GM06990 (cell line): ENCODE data around the gene CDKL5.

Experiments
- DNase-seq: peaks from one replicate; pipeline ENCODE4 v3.0.0-alpha.2; 2011; ENCODE audit not compliant: insufficient read length; ENCODE audit errors: extremely low read depth
- H3K27me3 ChIP-seq: replicated peaks from 2 replicates; pipeline ENCODE4 v1.6.0; 2011; ENCODE audit warnings: low read length; ENCODE audit not compliant: control insufficient read depth, insufficient read depth
- H3K36me3 ChIP-seq: 2 replicates; pipeline ENCODE4 v1.5.1; 2011; ENCODE audit warnings: low read length; ENCODE audit not compliant: control insufficient read depth, insufficient read depth
- H3K4me3 ChIP-seq: replicated peaks from 2 replicates; pipeline ENCODE4 v1.5.1; 2011; ENCODE audit warnings: low read depth, mild to moderate bottlenecking, control low read depth, low read length
- CTCF ChIP-seq: IDR thresholded peaks from 2 replicates; pipeline ENCODE4 v1.5.1; 2011; ENCODE audit warnings: low read length, control low read depth, mild to moderate bottlenecking, inconsistent platforms; ENCODE audit not compliant: insufficient read depth, poor library complexity, severe bottlenecking

The CDKL5 gene

GRCh38 chrX:18682979-18683387 is 257.6 kb downstream of the CDKL5 start:
- H3K36me3 ChIP-seq = no peaks in the 10 kb centered on the region
- DNase-seq = no peak
- H3K27me3 ChIP-seq = no peaks in the 10 kb centered on the region
- TF ChIP-seq CTCF = no peak
- no peak overlapping the region for H3K4me3 ChIP-seq

DNA sequence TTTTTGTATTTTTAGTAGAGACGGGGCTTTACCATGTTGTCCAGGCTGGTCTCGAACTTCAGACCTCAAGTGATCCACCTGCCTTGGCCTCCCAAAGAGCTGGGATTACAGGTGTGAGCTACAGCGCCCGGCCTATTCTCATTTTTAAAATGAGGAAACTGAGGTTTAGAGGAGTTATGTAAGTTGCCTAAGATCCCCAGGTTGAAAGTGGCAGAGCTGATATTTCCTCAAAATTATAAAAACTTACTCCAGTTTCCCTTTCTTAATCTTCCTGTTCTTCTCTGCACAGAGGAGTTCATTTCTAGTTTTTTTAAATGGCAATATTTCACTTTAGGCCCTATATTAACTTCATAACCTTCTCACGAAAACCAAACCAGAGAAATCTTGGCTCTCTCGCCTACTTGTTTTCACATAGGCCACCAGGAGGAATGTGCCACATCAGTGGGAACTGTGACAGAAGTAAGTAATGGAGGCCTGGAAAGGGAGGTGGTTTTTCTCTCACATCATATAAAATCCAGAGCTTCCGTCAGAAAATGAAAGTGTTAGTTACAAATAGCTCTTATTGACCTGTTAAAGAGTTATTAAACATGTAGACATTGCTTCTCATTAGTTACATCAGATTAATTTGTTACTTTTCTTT is 262.6 kb downstream of the CDKL5 start:
- TF ChIP-seq CTCF = no peak
- Histone ChIP-seq H3K27me3 (no peaks in the 10 kb centered on the region), H3K36me3 (no peaks in the 10 kb centered on the region), H3K4me3 (no peak overlapping the region)
- DNase-seq = no peak

DNA sequence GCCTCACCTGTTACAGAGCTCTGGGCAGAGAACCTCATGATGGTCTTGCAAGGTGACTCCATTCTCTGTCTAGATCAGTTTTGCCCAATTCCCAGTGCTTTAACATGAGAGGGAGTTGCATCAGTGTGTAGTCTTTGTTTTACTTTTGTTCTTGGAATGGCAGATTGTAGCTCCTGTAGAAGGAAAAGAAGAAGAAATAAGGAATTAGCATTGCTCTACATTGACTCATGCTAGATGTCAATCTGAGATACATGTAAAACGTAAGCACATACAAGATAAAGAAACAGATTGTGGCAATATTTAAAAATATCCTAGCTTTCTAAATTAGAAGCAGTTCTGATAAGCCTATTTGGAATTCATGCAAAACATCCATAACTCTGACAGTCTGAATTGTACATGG is 266.0 kb downstream of the CDKL5 start:
- Histone ChIP-seq H3K36me3 (no peaks in the 10 kb centered on the region), H3K27me3 (no peaks in the 10 kb centered on the region), H3K4me3 (no peak overlapping the region)
- DNase-seq = no peak
- TF ChIP-seq CTCF = no peak

DNA sequence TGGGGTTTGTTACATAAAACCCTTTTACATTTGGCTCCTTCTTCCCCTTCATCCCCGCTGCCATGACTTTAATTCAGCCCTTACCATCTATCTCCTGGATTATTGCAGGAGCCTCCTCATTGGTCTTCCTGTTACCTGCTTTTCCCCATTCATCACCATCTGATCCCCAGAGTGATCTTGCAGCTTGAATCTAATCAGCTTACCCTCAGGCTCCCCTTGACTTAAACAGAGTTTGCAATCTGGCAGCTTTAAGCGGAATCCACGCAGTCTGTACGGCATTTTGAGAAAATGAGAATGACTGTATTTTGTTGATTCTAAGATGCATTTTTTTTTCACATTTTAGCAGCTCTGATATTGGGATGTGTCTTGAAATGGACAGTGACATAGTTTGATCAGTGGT is 267.1 kb downstream of the CDKL5 start:
- H3K27me3 ChIP-seq = no peaks in the 10 kb centered on the region
- no peaks in the 10 kb centered on the region for H3K36me3 ChIP-seq
- no peak for TF ChIP-seq CTCF
- no peak for DNase-seq
- H3K4me3 ChIP-seq = no peak overlapping the region

- Histone ChIP-seq H3K27me3 (no peaks in the 10 kb centered on the region), H3K36me3 (no peaks in the 10 kb centered on the region), H3K4me3 (no peak overlapping the region)
- no peak for TF ChIP-seq CTCF
- no peak for DNase-seq
These were observed 271.2 kb downstream of the CDKL5 start for GRCh38 chrX:18696653-18697052.
